IMR-90 (cell line): ENCODE measurements around the gene NEK11. TPM values are rescaled to one million over a fixed set of nuclear protein-coding genes. Genes with fewer than 3 reads are reported as not detected.

Experiments used
- ATAC-seq: fragments of 200-7000 bp; cut with Tn5 transposase; 2 replicates; pipeline ENCODE4 v1.9.1; 2020; ENCODE audit warnings: low read depth, mild to moderate bottlenecking, moderate library complexity
- BruUV-seq: library from RNA; stranded (reverse); fragments of 400-500 nt; replicated peaks from 2 replicates; lab custom pipeline; 2021; lab: Mats Ljungman, UMichigan
- CTCF ChIA-PET: fragments of 300-600 bp; formaldehyde crosslinking; extraction: SDS; loops from one replicate; lab custom pipeline; 2021; ENCODE audit warnings: antibody characterized with exemption; lab: Yijun Ruan, JAX
- POLR2A ChIA-PET: fragments of 300-600 bp; sonication (Branson Sonifier 250); formaldehyde crosslinking; loops from one replicate; lab custom pipeline; 2022; ENCODE audit warnings: antibody characterized with exemption; ENCODE audit not compliant: unreplicated experiment; lab: Charles Lee
- DNase-seq: peaks from one replicate; pipeline ENCODE4 v3.0.0; 2013
- H2AFZ ChIP-seq: replicated peaks from 2 replicates; pipeline ENCODE3; 2013; ENCODE audit warnings: low read length, mild to moderate bottlenecking; ENCODE audit not compliant: poor library complexity
- H2AK5ac ChIP-seq: 2 replicates; pipeline ENCODE4 v1.6.1; 2013; ENCODE audit warnings: low read depth, low read length, inconsistent platforms
- H2AK9ac ChIP-seq: replicated peaks from 2 replicates; pipeline ENCODE3; 2013; ENCODE audit warnings: mild to moderate bottlenecking, low read depth, low read length, moderate library complexity; ENCODE audit not compliant: poor library complexity
- H2BK120ac ChIP-seq: 2 replicates; pipeline ENCODE4 v1.6.1; 2013; ENCODE audit warnings: low read depth, low read length, inconsistent platforms
- H2BK15ac ChIP-seq: 3 replicates; pipeline ENCODE4 v1.6.1; 2013; ENCODE audit warnings: low read depth, low read length, inconsistent platforms
- H2BK20ac ChIP-seq: 2 replicates; pipeline ENCODE4 v1.6.1; 2013; ENCODE audit warnings: low read depth, mild to moderate bottlenecking, inconsistent platforms, low read length, moderate library complexity
- H2BK5ac ChIP-seq: 2 replicates; pipeline ENCODE4 v1.6.1; 2013; ENCODE audit warnings: mild to moderate bottlenecking, low read depth, low read length, inconsistent platforms; ENCODE audit not compliant: poor library complexity, severe bottlenecking
- H3K14ac ChIP-seq: replicated peaks from 2 replicates; pipeline ENCODE4 v1.6.1; 2013; ENCODE audit warnings: low read depth, low read length, inconsistent platforms
- H3K18ac ChIP-seq: 2 replicates; pipeline ENCODE4 v1.6.1; 2013; ENCODE audit warnings: low read depth, low read length, control low read depth
- H3K23ac ChIP-seq: 2 replicates; pipeline ENCODE4 v1.6.1; 2013; ENCODE audit warnings: low read depth, low read length, inconsistent platforms
- H3K27ac ChIP-seq: 2 replicates; pipeline ENCODE4 v1.5.1; 2013; ENCODE audit warnings: mild to moderate bottlenecking, control low read depth, low read length; ENCODE audit not compliant: insufficient read depth
- H3K27me3 ChIP-seq: 2 replicates; pipeline ENCODE4 v1.6.1; 2013; ENCODE audit warnings: low read length; ENCODE audit not compliant: control insufficient read depth, insufficient read depth
- H3K36me3 ChIP-seq: 2 replicates; pipeline ENCODE4 v1.6.1; 2013; ENCODE audit warnings: low read length, mixed read lengths; ENCODE audit not compliant: control insufficient read depth, insufficient read depth
- H3K4ac ChIP-seq: 2 replicates; pipeline ENCODE4 v1.6.1; 2013; ENCODE audit warnings: low read depth, low read length, inconsistent platforms
- H3K4me1 ChIP-seq: 2 replicates; pipeline ENCODE4 v1.6.1; 2013; ENCODE audit warnings: low read length, mixed read lengths; ENCODE audit not compliant: control insufficient read depth, insufficient read depth
- H3K4me2 ChIP-seq: 2 replicates; pipeline ENCODE4 v1.6.1; 2013; ENCODE audit warnings: low read depth, mild to moderate bottlenecking, control low read depth, low read length, moderate library complexity
- H3K4me3 ChIP-seq: 2 replicates; pipeline ENCODE4 v1.5.1; 2013; ENCODE audit warnings: low read depth, mild to moderate bottlenecking, control low read depth, low read length, moderate library complexity; ENCODE audit not compliant: insufficient read depth
- H3K56ac ChIP-seq: 2 replicates; pipeline ENCODE4 v1.6.1; 2013; ENCODE audit warnings: low read length, inconsistent platforms; ENCODE audit not compliant: insufficient read depth; ENCODE audit errors: extremely low read depth
- H3K79me1 ChIP-seq, 2 experiments: 2 replicates each; pipeline ENCODE4 v1.6.1; 2013; ENCODE audit warnings: low read length in 2 of 2, inconsistent platforms in 1 of 2, low read depth in 1 of 2
- H3K9ac ChIP-seq: 2 replicates; pipeline ENCODE4 v1.6.1; 2013; ENCODE audit warnings: low read depth, low read length, control low read depth
- H3K9me1 ChIP-seq: 2 replicates; pipeline ENCODE4 v1.6.1; 2013; ENCODE audit warnings: low read length, inconsistent platforms; ENCODE audit not compliant: insufficient read depth
- H3K9me3 ChIP-seq: 2 replicates; pipeline ENCODE4 v1.6.1; 2013; ENCODE audit warnings: low read length; ENCODE audit not compliant: control insufficient read depth, insufficient read depth
- H4K20me1 ChIP-seq: 2 replicates; pipeline ENCODE4 v1.6.1; 2013; ENCODE audit warnings: low read length, inconsistent platforms; ENCODE audit not compliant: insufficient read depth
- H4K5ac ChIP-seq: 2 replicates; pipeline ENCODE4 v1.6.1; 2013; ENCODE audit warnings: mild to moderate bottlenecking, low read depth, low read length, control low read depth
- H4K8ac ChIP-seq, 2 experiments: 2 replicates each; pipeline ENCODE4 v1.6.1; 2013; ENCODE audit warnings: low read depth in 2 of 2, low read length in 2 of 2, control low read depth in 1 of 2, inconsistent platforms in 1 of 2
- H4K91ac ChIP-seq: 2 replicates; pipeline ENCODE4 v1.6.1; 2013; ENCODE audit warnings: low read depth, low read length, inconsistent platforms; ENCODE audit not compliant: insufficient read depth
- BHLHE40 ChIP-seq: fragments of 150-350 bp; IDR thresholded peaks from 2 replicates; pipeline ENCODE4 v1.6.1; 2016; ENCODE audit warnings: mild to moderate bottlenecking, low read depth, low read length
- CEBPB ChIP-seq: IDR thresholded peaks from 2 replicates; pipeline ENCODE4 v1.6.1; 2012; ENCODE audit warnings: low read depth, low read length, improper control_type of control experiment
- CHD1 ChIP-seq: IDR thresholded peaks from 2 replicates; pipeline ENCODE4 v1.6.1; 2012; ENCODE audit warnings: low read depth, low read length, improper control_type of control experiment
- CTCF ChIP-seq: conservative IDR thresholded peaks from 2 replicates; pipeline ENCODE4 v1.5.1; 2012; ENCODE audit warnings: mild to moderate bottlenecking, low read depth, low read length, improper control_type of control experiment
- FOS ChIP-seq: fragments of 150-350 bp; IDR thresholded peaks from 2 replicates; pipeline ENCODE4 v1.6.1; 2016; ENCODE audit warnings: low read depth, low read length
- MAFK ChIP-seq: IDR thresholded peaks from 2 replicates; pipeline ENCODE4 v1.6.1; 2012; ENCODE audit warnings: low read depth, low read length, improper control_type of control experiment
- MAZ ChIP-seq: IDR thresholded peaks from 2 replicates; pipeline ENCODE4 v1.6.1; 2012; ENCODE audit warnings: low read depth, mild to moderate bottlenecking, low read length, improper control_type of control experiment, moderate library complexity, borderline replicate concordance
- MXI1 ChIP-seq: IDR thresholded peaks from 2 replicates; pipeline ENCODE4 v1.6.1; 2012; ENCODE audit warnings: low read depth, mild to moderate bottlenecking, low read length, moderate library complexity, borderline replicate concordance
- NFE2L2 ChIP-seq: fragments of 150-350 bp; IDR thresholded peaks from 2 replicates; pipeline ENCODE4 v1.6.1; 2016; ENCODE audit warnings: low read depth, mild to moderate bottlenecking, low read length
- RAD21 ChIP-seq: IDR thresholded peaks from 2 replicates; pipeline ENCODE4 v1.6.1; 2012; ENCODE audit warnings: low read length, improper control_type of control experiment
- RFX5 ChIP-seq: IDR thresholded peaks from 2 replicates; pipeline ENCODE4 v1.8.0; 2012; ENCODE audit warnings: low read depth, mild to moderate bottlenecking, low read length, moderate library complexity
- WGBS, 2 experiments: methylation state at CpG; one replicate each; pipeline versions ENCODE4 v1.1.5 to v1.1.7; 2013; ENCODE audit warnings: missing lambda C conversion rate in 2 of 2; ENCODE audit not compliant: insufficient read length in 1 of 2; ENCODE audit errors: extremely low coverage in 2 of 2; 5-methylcytosine and 5-hydroxymethylcytosine counted together
- dilution Hi-C: fragments of 300-500 bp; cut with HindIII; formaldehyde crosslinking; loops from one replicate; pipeline ENCODE4 v1.14.3; 2018; ENCODE audit warnings: low sequenced_read_pairs; ENCODE audit not compliant: unreplicated experiment
- in situ Hi-C: fragments of 300-500 bp; cut with MboI; formaldehyde crosslinking; loops from 3 replicates; pipeline ENCODE4 v1.14.3; 2019; ENCODE audit warnings: low sequenced_read_pairs, inconsistent platforms, mixed read lengths
- intact Hi-C: fragments of 100-400 bp; cut with micrococcal nuclease; formaldehyde crosslinking; loops from 2 replicates; pipeline ENCODE4 v1.10.0; 2022
- polyA plus RNA-seq, 3 experiments: library from polyadenylated mRNA; depleted of rRNA; stranded (reverse); fragments of >200 nt; gene quantifications; 2 replicates each; pipeline ENCODE4 v1.2.3, GENCODE V29; 2012; ENCODE audit warnings: low replicate concordance in 1 of 3
- total RNA-seq: library from RNA; depleted of rRNA; stranded (reverse); fragments of >200 nt; gene quantifications from 2 replicates; pipeline ENCODE4 v1.2.3, GENCODE V29; 2012
- TF ChIP-seq, protein P1 (sequence below): fragments of 150-350 bp; IDR thresholded peaks from 2 replicates; pipeline ENCODE4 v1.6.1; 2016; ENCODE audit warnings: low read depth, mild to moderate bottlenecking, low read length, moderate library complexity, borderline replicate concordance
- TF ChIP-seq, protein P2 (sequence below): fragments of 150-350 bp; IDR thresholded peaks from 2 replicates; pipeline ENCODE4 v1.6.1; 2017; ENCODE audit warnings: mild to moderate bottlenecking, antibody characterized with exemption, low read length, low read depth

NEK11 gene
- total and polyA plus RNA-seq, 2 of the 4 experiments (the other 2 are of a cell fraction), result 1.1 to 1.6 TPM

GRCh38 chr3:131353016-131353877 lies 326.6 kb downstream of the NEK11 start:
- no peak overlapping the region for H3K14ac ChIP-seq
- ChIA-PET POLR2A (no interaction called here), CTCF (no interaction called here)
- H2BK5ac ChIP-seq, result no peak overlapping the region
- H3K4me3 ChIP-seq, result no peak overlapping the region
- H3K18ac ChIP-seq, result no peak overlapping the region
- no peak overlapping the region for H2AFZ ChIP-seq
- no peak overlapping the region for H3K27ac ChIP-seq
- in situ Hi-C loops, result no loop called here
- H4K91ac ChIP-seq, result no peak overlapping the region
- no peaks in the 10 kb centered on the region for H3K9me3 ChIP-seq
- no TSS peak for BruUV-seq
- H3K4me2 ChIP-seq, result no peak overlapping the region
- no peaks in the 10 kb centered on the region for H3K79me1 ChIP-seq
- H3K23ac ChIP-seq, result no peak overlapping the region
- no peak overlapping the region for H2AK5ac ChIP-seq
- H3K36me3 ChIP-seq, result no peaks in the 10 kb centered on the region
- H3K9ac ChIP-seq, result no peak overlapping the region
- H3K56ac ChIP-seq, result no peak overlapping the region
- no peak overlapping the region for H3K4ac ChIP-seq
- intact Hi-C loops, result no loop called here
- TF ChIP-seq CTCF, result no peak
- no peak for TF ChIP-seq MAFK
- no peak for TF ChIP-seq MAZ
- no peak for TF ChIP-seq CEBPB
- TF ChIP-seq CHD1, result no peak
- no peak for TF ChIP-seq RFX5
- TF ChIP-seq NFE2L2, result no peak
- no peak for TF ChIP-seq BHLHE40
- TF ChIP-seq RAD21, result no peak
- no peak for TF ChIP-seq FOS
- TF ChIP-seq, protein P1, sequence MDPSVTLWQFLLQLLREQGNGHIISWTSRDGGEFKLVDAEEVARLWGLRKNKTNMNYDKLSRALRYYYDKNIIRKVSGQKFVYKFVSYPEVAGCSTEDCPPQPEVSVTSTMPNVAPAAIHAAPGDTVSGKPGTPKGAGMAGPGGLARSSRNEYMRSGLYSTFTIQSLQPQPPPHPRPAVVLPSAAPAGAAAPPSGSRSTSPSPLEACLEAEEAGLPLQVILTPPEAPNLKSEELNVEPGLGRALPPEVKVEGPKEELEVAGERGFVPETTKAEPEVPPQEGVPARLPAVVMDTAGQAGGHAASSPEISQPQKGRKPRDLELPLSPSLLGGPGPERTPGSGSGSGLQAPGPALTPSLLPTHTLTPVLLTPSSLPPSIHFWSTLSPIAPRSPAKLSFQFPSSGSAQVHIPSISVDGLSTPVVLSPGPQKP, result no peak
- TF ChIP-seq, protein P2, sequence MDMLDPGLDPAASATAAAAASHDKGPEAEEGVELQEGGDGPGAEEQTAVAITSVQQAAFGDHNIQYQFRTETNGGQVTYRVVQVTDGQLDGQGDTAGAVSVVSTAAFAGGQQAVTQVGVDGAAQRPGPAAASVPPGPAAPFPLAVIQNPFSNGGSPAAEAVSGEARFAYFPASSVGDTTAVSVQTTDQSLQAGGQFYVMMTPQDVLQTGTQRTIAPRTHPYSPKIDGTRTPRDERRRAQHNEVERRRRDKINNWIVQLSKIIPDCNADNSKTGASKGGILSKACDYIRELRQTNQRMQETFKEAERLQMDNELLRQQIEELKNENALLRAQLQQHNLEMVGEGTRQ, result no peak
- TF ChIP-seq MXI1, result no peak
- H4K5ac ChIP-seq, result no peak overlapping the region
- no peaks in the 10 kb centered on the region for H3K9me1 ChIP-seq
- H2BK20ac ChIP-seq, result no peak overlapping the region
- no peak for ATAC-seq
- H2AK9ac ChIP-seq, result no peak overlapping the region
- no peak overlapping the region for H2BK120ac ChIP-seq
- H4K20me1 ChIP-seq, result no peaks in the 10 kb centered on the region
- no peak for DNase-seq
- dilution Hi-C loops, result no loop called here
- no peaks in the 10 kb centered on the region for H3K4me1 ChIP-seq
- no peak overlapping the region for H2BK15ac ChIP-seq
- WGBS, 2 experiments, result no CpG with 5 or more reads among the region's 2 CpGs
- no peak overlapping the region for H4K8ac ChIP-seq
- H3K27me3 ChIP-seq, result no peaks in the 10 kb centered on the region
